IPS-NIHi7 (cell line): ENCODE data around the gene RELN.
A peak's percentile ranks its signal among the peaks of the same experiment; 100 is the strongest.
"Not testable (repeated sequence)": the region's sequence is repeated elsewhere in the genome, so short reads cannot be mapped to it uniquely, and the experiment has no call there.

Experiments
- DNase-seq: peaks from one replicate; pipeline ENCODE4 v3.0.0; 2012; ENCODE audit warnings: mixed read lengths; ENCODE audit errors: extremely low spot score

Gene RELN

GRCh38 chr7:103487419-103487818 lies 502.0 kb downstream of the RELN start:
- no peak for DNase-seq

GRCh38 chr7:103486873-103487272 lies 502.6 kb downstream of the RELN start:
- DNase-seq: not testable (repeated sequence)

- DNase-seq: no peak
Observed at GRCh38 chr7:103480771-103481170, 508.7 kb downstream of the RELN start.

GRCh38 chr7:103474956-103475355 lies 514.5 kb downstream of the RELN start:
- no peak for DNase-seq

GRCh38 chr7:103469095-103469948 lies 520.1 kb downstream of the RELN start:
- no peak for DNase-seq

- no peak for DNase-seq
Observed at GRCh38 chr7:103466814-103467213, 522.6 kb downstream of the RELN start.

- no peak for DNase-seq
Observed at GRCh38 chr7:103462358-103462757, 527.1 kb downstream of the RELN start.

- peak; percentile 87 for DNase-seq
Observed at GRCh38 chr7:103447073-103447960, 542.1 kb downstream of the RELN start.

- peak; percentile 80 for DNase-seq
Observed at GRCh38 chr7:103446049-103446520, 543.4 kb downstream of the RELN start, which contains the start of gene SLC26A5. SLC26A5 (minus strand) TSS chr7:103446207; CDS start chr7:103421514, 24,693 bp downstream.

GRCh38 chr7:103445228-103446048 lies 544.0 kb downstream of the RELN start:
- DNase-seq: peak; percentile 58

- DNase-seq: no peak
Observed at GRCh38 chr7:103439661-103440060, 549.8 kb downstream of the RELN start.

- DNase-seq: no peak
Observed at GRCh38 chr7:103437623-103438022, 551.8 kb downstream of the RELN start.

GRCh38 chr7:103432712-103433111 lies 556.7 kb downstream of the RELN start:
- DNase-seq: no peak

GRCh38 chr7:103425177-103425576 lies 564.3 kb downstream of the RELN start:
- DNase-seq: no peak

GRCh38 chr7:103423467-103424179 lies 565.8 kb downstream of the RELN start:
- DNase-seq: no peak
